IMR-90 (cell line): Measurements from ENCODE around the gene SDF2L1. TPM values are rescaled to one million over a fixed set of nuclear protein-coding genes. Genes with fewer than 3 reads are reported as not detected.

Source experiments
- ATAC-seq: fragments of 200-7000 bp; cut with Tn5 transposase; 2 replicates; pipeline ENCODE4 v1.9.1; 2020; ENCODE audit warnings: low read depth, mild to moderate bottlenecking, moderate library complexity
- BruUV-seq: library from RNA; stranded (reverse); fragments of 400-500 nt; replicated peaks from 2 replicates; lab custom pipeline; 2021; lab: Mats Ljungman, UMichigan
- CTCF ChIA-PET: fragments of 300-600 bp; formaldehyde crosslinking; extraction: SDS; loops from one replicate; lab custom pipeline; 2021; ENCODE audit warnings: antibody characterized with exemption; lab: Yijun Ruan, JAX
- POLR2A ChIA-PET: fragments of 300-600 bp; sonication (Branson Sonifier 250); formaldehyde crosslinking; loops from one replicate; lab custom pipeline; 2022; ENCODE audit warnings: antibody characterized with exemption; ENCODE audit not compliant: unreplicated experiment; lab: Charles Lee
- DNase-seq: peaks from one replicate; pipeline ENCODE4 v3.0.0; 2013
- H2AFZ ChIP-seq: replicated peaks from 2 replicates; pipeline ENCODE3; 2013; ENCODE audit warnings: low read length, mild to moderate bottlenecking; ENCODE audit not compliant: poor library complexity
- H2AK5ac ChIP-seq: 2 replicates; pipeline ENCODE4 v1.6.1; 2013; ENCODE audit warnings: low read depth, low read length, inconsistent platforms
- H2AK9ac ChIP-seq: replicated peaks from 2 replicates; pipeline ENCODE3; 2013; ENCODE audit warnings: mild to moderate bottlenecking, low read depth, low read length, moderate library complexity; ENCODE audit not compliant: poor library complexity
- H2BK120ac ChIP-seq: 2 replicates; pipeline ENCODE4 v1.6.1; 2013; ENCODE audit warnings: low read depth, low read length, inconsistent platforms
- H2BK15ac ChIP-seq: 3 replicates; pipeline ENCODE4 v1.6.1; 2013; ENCODE audit warnings: low read depth, low read length, inconsistent platforms
- H2BK20ac ChIP-seq: 2 replicates; pipeline ENCODE4 v1.6.1; 2013; ENCODE audit warnings: low read depth, mild to moderate bottlenecking, inconsistent platforms, low read length, moderate library complexity
- H2BK5ac ChIP-seq: 2 replicates; pipeline ENCODE4 v1.6.1; 2013; ENCODE audit warnings: mild to moderate bottlenecking, low read depth, low read length, inconsistent platforms; ENCODE audit not compliant: poor library complexity, severe bottlenecking
- H3K14ac ChIP-seq: replicated peaks from 2 replicates; pipeline ENCODE4 v1.6.1; 2013; ENCODE audit warnings: low read depth, low read length, inconsistent platforms
- H3K18ac ChIP-seq: 2 replicates; pipeline ENCODE4 v1.6.1; 2013; ENCODE audit warnings: low read depth, low read length, control low read depth
- H3K23ac ChIP-seq: 2 replicates; pipeline ENCODE4 v1.6.1; 2013; ENCODE audit warnings: low read depth, low read length, inconsistent platforms
- H3K27ac ChIP-seq: 2 replicates; pipeline ENCODE4 v1.5.1; 2013; ENCODE audit warnings: mild to moderate bottlenecking, control low read depth, low read length; ENCODE audit not compliant: insufficient read depth
- H3K27me3 ChIP-seq: 2 replicates; pipeline ENCODE4 v1.6.1; 2013; ENCODE audit warnings: low read length; ENCODE audit not compliant: control insufficient read depth, insufficient read depth
- H3K36me3 ChIP-seq: 2 replicates; pipeline ENCODE4 v1.6.1; 2013; ENCODE audit warnings: low read length, mixed read lengths; ENCODE audit not compliant: control insufficient read depth, insufficient read depth
- H3K4ac ChIP-seq: 2 replicates; pipeline ENCODE4 v1.6.1; 2013; ENCODE audit warnings: low read depth, low read length, inconsistent platforms
- H3K4me1 ChIP-seq: 2 replicates; pipeline ENCODE4 v1.6.1; 2013; ENCODE audit warnings: low read length, mixed read lengths; ENCODE audit not compliant: control insufficient read depth, insufficient read depth
- H3K4me2 ChIP-seq: 2 replicates; pipeline ENCODE4 v1.6.1; 2013; ENCODE audit warnings: low read depth, mild to moderate bottlenecking, control low read depth, low read length, moderate library complexity
- H3K4me3 ChIP-seq: 2 replicates; pipeline ENCODE4 v1.5.1; 2013; ENCODE audit warnings: low read depth, mild to moderate bottlenecking, control low read depth, low read length, moderate library complexity; ENCODE audit not compliant: insufficient read depth
- H3K56ac ChIP-seq: 2 replicates; pipeline ENCODE4 v1.6.1; 2013; ENCODE audit warnings: low read length, inconsistent platforms; ENCODE audit not compliant: insufficient read depth; ENCODE audit errors: extremely low read depth
- H3K79me1 ChIP-seq, 2 experiments: 2 replicates each; pipeline ENCODE4 v1.6.1; 2013; ENCODE audit warnings: low read length in 2 of 2, inconsistent platforms in 1 of 2, low read depth in 1 of 2
- H3K9ac ChIP-seq: 2 replicates; pipeline ENCODE4 v1.6.1; 2013; ENCODE audit warnings: low read depth, low read length, control low read depth
- H3K9me1 ChIP-seq: 2 replicates; pipeline ENCODE4 v1.6.1; 2013; ENCODE audit warnings: low read length, inconsistent platforms; ENCODE audit not compliant: insufficient read depth
- H3K9me3 ChIP-seq: 2 replicates; pipeline ENCODE4 v1.6.1; 2013; ENCODE audit warnings: low read length; ENCODE audit not compliant: control insufficient read depth, insufficient read depth
- H4K20me1 ChIP-seq: 2 replicates; pipeline ENCODE4 v1.6.1; 2013; ENCODE audit warnings: low read length, inconsistent platforms; ENCODE audit not compliant: insufficient read depth
- H4K5ac ChIP-seq: 2 replicates; pipeline ENCODE4 v1.6.1; 2013; ENCODE audit warnings: mild to moderate bottlenecking, low read depth, low read length, control low read depth
- H4K8ac ChIP-seq, 2 experiments: 2 replicates each; pipeline ENCODE4 v1.6.1; 2013; ENCODE audit warnings: low read depth in 2 of 2, low read length in 2 of 2, control low read depth in 1 of 2, inconsistent platforms in 1 of 2
- H4K91ac ChIP-seq: 2 replicates; pipeline ENCODE4 v1.6.1; 2013; ENCODE audit warnings: low read depth, low read length, inconsistent platforms; ENCODE audit not compliant: insufficient read depth
- ELK1 ChIP-seq: fragments of 150-350 bp; IDR thresholded peaks from 2 replicates; pipeline ENCODE4 v1.6.1; 2016; ENCODE audit warnings: low read depth, mild to moderate bottlenecking, low read length, moderate library complexity, borderline replicate concordance
- MAFK ChIP-seq: IDR thresholded peaks from 2 replicates; pipeline ENCODE4 v1.6.1; 2012; ENCODE audit warnings: low read depth, low read length, improper control_type of control experiment
- MAZ ChIP-seq: IDR thresholded peaks from 2 replicates; pipeline ENCODE4 v1.6.1; 2012; ENCODE audit warnings: low read depth, mild to moderate bottlenecking, low read length, improper control_type of control experiment, moderate library complexity, borderline replicate concordance
- RFX5 ChIP-seq: IDR thresholded peaks from 2 replicates; pipeline ENCODE4 v1.8.0; 2012; ENCODE audit warnings: low read depth, mild to moderate bottlenecking, low read length, moderate library complexity
- WGBS, 2 experiments: methylation state at CpG; one replicate each; pipeline versions ENCODE4 v1.1.5 to v1.1.7; 2013; ENCODE audit warnings: missing lambda C conversion rate in 2 of 2; ENCODE audit not compliant: insufficient read length in 1 of 2; ENCODE audit errors: extremely low coverage in 2 of 2; 5-methylcytosine and 5-hydroxymethylcytosine counted together
- dilution Hi-C: fragments of 300-500 bp; cut with HindIII; formaldehyde crosslinking; loops from one replicate; pipeline ENCODE4 v1.14.3; 2018; ENCODE audit warnings: low sequenced_read_pairs; ENCODE audit not compliant: unreplicated experiment
- in situ Hi-C: fragments of 300-500 bp; cut with MboI; formaldehyde crosslinking; loops from 3 replicates; pipeline ENCODE4 v1.14.3; 2019; ENCODE audit warnings: low sequenced_read_pairs, inconsistent platforms, mixed read lengths
- intact Hi-C: fragments of 100-400 bp; cut with micrococcal nuclease; formaldehyde crosslinking; loops from 2 replicates; pipeline ENCODE4 v1.10.0; 2022
- polyA plus RNA-seq, 3 experiments: library from polyadenylated mRNA; depleted of rRNA; stranded (reverse); fragments of >200 nt; gene quantifications; 2 replicates each; pipeline ENCODE4 v1.2.3, GENCODE V29; 2012; ENCODE audit warnings: low replicate concordance in 1 of 3
- total RNA-seq: library from RNA; depleted of rRNA; stranded (reverse); fragments of >200 nt; gene quantifications from 2 replicates; pipeline ENCODE4 v1.2.3, GENCODE V29; 2012

SDF2L1 gene
- total and polyA plus RNA-seq, 2 of the 4 experiments (the other 2 are of a cell fraction) = 18.8 to 51.1 TPM

DNA sequence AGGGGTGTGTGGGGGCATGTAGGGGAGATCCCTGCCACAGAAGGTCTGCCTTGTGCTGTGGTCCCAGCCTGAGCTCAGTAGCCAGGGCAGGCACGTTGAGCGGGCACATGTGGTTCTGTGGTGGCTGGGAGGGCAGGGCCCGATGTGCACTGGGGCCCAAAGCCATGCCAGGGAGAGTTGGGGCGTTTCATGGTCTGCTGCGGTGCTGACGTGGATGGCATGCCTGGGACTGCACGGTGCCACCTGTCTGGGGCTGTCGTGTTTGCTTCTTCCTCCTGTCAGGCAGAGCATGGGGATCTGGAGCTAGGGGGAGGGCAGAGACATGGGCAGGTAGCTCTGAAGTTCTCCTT lies 43.0 kb downstream of the SDF2L1 start:
- H4K8ac ChIP-seq = no peak overlapping the region
- H3K9ac ChIP-seq = no peak overlapping the region
- no peak overlapping the region for H2BK15ac ChIP-seq
- in situ Hi-C loops (no loop called here), intact Hi-C loops (no loop called here), dilution Hi-C loops (no loop called here)
- H3K27me3 ChIP-seq = no peaks in the 10 kb centered on the region
- peaks cover 66% of the 10 kb centered on the region for H3K36me3 ChIP-seq
- H3K9me3 ChIP-seq = no peaks in the 10 kb centered on the region
- H3K56ac ChIP-seq = no peak overlapping the region
- no peak overlapping the region for H4K5ac ChIP-seq
- peak overlapping the region; percentile 50 for H2AK9ac ChIP-seq
- ChIA-PET POLR2A (no interaction called here), CTCF (no interaction called here)
- peaks cover 5% of the 10 kb centered on the region; the same call in 1 of the 2 replicates for H3K9me1 ChIP-seq
- H2BK20ac ChIP-seq = no peak overlapping the region
- H3K4me2 ChIP-seq = no peak overlapping the region
- ATAC-seq = no peak
- no peaks in the 10 kb centered on the region for H3K4me1 ChIP-seq
- no peaks in the 10 kb centered on the region; a peak in 1 of 4 replicates for H3K79me1 ChIP-seq
- H3K23ac ChIP-seq = no peak overlapping the region
- H3K4me3 ChIP-seq = no peak overlapping the region
- no peak for TF ChIP-seq MAFK
- TF ChIP-seq MAZ = no peak
- no peak for TF ChIP-seq RFX5
- TF ChIP-seq ELK1 = no peak
- no peak overlapping the region for H3K14ac ChIP-seq
- H4K91ac ChIP-seq = no peak overlapping the region
- 97% methylated on average over 3 of the region's 8 CpGs; no CpG with 5 or more reads in 1 of the 2 experiments for WGBS, 2 experiments
- no peak overlapping the region for H3K18ac ChIP-seq
- no peak overlapping the region for H2AK5ac ChIP-seq
- H4K20me1 ChIP-seq = no peaks in the 10 kb centered on the region
- no peak overlapping the region for H3K27ac ChIP-seq
- no peak overlapping the region for H2AFZ ChIP-seq
- H3K4ac ChIP-seq = no peak overlapping the region
- no peak overlapping the region for H2BK5ac ChIP-seq
- no TSS peak for BruUV-seq
- no peak for DNase-seq
- H2BK120ac ChIP-seq = no peak overlapping the region
